Activated naive CD4-positive, alpha-beta T cell treated with anti-CD3 and anti-CD28 coated beads, Interleukin-2, amount 50 U/mL, for 72 hours (primary cell): ENCODE results near the gene RASGEF1C. TPM values are rescaled to one million over a fixed set of nuclear protein-coding genes. Genes with fewer than 3 reads are reported as not detected.

Source experiments
- ATAC-seq, 2 donors: fragments of 150-1000 bp; cut with Tn5 transposase; 2 replicates each; pipeline ENCODE4 v1.10.0; 2021; ENCODE audit warnings: mild to moderate bottlenecking in 2 of 2, moderate library complexity in 2 of 2
- DNase-seq, 2 donors: peaks; one replicate each; pipeline ENCODE4 v3.0.0; 2021 to 2022; ENCODE audit warnings: low spot score in 2 of 2
- H3K27ac Mint-ChIP-seq, 2 donors: one replicate each; pipeline ENCODE4 v1.8.0; 2022; ENCODE audit warnings: mild to moderate bottlenecking in 2 of 2, mixed read lengths in 2 of 2
- H3K36me3 Mint-ChIP-seq, 2 donors: one replicate each; pipeline ENCODE4 v1.8.0; 2022; ENCODE audit warnings: mixed read lengths in 2 of 2
- H3K9me3 Mint-ChIP-seq, 2 donors: one replicate each; pipeline ENCODE4 v1.8.0; 2022; ENCODE audit warnings: mixed read lengths in 2 of 2
- total RNA-seq, 2 donors: library from RNA; stranded (reverse); gene quantifications; one replicate each; pipeline ENCODE4 v1.2.3, GENCODE V29; 2022

Gene RASGEF1C
- total RNA-seq, 2 donors from 2014 or later = not detected

DNA sequence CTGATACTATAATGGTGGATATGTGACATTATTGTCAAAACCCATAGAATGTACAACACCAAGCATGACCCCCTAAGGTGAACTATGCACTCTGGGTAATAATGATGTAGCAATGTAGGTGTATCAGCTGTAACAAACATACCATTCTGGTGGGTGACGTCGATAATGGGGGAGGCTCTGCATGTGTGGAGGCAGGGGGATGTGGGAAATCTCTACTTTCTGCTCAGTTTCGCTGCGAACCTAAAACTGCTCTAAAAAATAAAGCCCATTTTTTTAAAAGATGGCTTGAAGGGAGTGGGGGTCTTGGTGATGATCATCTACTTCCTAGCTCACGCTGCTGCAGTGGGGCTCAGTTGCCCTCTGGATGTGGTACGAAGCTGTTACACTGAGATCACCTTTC, 51.1 kb downstream of the RASGEF1C start:
- DNase-seq (no peak), ATAC-seq (no peak)
- Mint-ChIP-seq H3K36me3 (no peaks in the 10 kb centered on the region), H3K9me3 (no peaks in the 10 kb centered on the region), H3K27ac (no peak overlapping the region)

DNA sequence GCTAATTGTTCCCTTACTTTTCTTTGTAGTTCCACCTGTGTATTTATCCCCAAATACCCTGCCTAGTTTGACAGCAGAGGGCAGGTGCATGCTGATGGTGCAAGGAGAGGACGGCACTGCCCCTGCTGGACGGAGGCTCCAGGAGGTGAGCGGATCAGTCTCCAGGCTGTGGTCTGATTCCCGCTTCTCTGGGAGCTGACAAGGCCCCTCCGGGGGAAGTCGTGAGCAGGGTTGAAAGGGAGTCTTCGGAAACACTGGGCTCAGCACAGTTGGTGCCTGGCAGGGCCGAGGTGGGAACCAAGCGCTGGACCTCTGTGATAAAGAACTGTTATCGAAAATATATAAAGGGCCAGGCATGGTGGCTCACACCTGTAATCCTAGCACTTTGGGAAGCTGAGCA, 52.9 kb downstream of the RASGEF1C start:
- Mint-ChIP-seq H3K27ac (no peak overlapping the region), H3K36me3 (no peaks in the 10 kb centered on the region), H3K9me3 (no peaks in the 10 kb centered on the region)
- DNase-seq = peak in 1 of 2 donors; percentile 28
- no peak for ATAC-seq

DNA sequence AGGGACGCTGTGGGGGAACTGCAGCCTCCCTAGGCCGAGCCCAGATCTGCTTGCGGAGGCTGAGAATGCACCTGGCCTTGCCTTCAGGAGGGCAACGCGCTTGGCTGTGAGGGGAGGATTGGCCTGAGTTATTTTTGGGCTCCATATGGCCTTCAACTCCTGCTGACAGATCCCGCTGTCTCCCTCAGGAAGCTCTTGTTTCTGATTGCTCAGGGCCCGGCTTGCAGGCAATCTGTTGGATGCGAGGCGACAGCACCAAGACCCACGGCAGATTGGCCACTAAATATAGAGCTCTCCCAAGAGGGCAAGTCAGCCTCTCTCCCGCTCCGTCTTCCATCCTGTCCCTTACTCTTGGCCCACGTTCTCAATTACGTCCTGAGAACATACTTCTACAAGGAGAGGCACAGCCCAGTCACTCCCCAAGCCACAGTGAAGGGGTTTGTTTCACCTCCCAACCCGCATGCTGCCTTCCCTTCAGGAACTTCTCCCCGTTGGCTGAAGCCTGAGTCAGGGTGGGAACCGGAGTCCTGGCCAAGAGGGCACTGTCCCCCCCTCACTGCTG, 53.6 kb downstream of the RASGEF1C start:
- DNase-seq (peak in 1 of 2 donors; percentile 38), ATAC-seq (no peak)
- H3K36me3 Mint-ChIP-seq = peaks cover 1% of the 10 kb centered on the region in 2 donors
- peaks cover under 1% of the 10 kb centered on the region in 2 donors for H3K9me3 Mint-ChIP-seq
- no peak overlapping the region for H3K27ac Mint-ChIP-seq

DNA sequence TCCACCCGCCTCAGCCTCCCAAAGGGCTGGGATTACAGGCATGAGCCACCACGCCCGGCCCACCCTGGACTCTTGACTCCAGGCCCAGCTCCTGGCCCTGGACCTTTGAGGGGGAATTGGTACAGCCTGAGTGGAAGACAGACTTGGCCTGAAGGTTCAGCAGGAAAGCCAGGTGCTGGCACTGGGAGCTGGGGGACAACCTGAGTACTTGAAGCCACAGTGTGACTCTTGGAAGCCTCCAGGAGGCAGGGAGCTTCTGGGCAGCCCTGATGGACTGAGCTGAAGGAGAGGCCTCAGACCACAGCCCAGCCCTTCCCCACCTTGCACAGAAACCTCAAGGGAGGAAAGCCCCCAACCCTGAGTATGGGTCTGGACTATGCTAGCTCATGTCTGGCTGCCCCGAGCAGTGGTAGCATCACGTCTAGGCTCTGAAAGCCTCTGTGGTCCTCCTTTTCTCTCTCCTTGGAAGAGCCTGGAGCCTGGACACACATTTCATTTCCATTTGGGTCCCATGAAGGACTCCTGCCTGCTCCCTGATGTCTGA, 54.1 kb downstream of the RASGEF1C start:
- peak in 1 of 2 donors; percentile 33 for DNase-seq
- ATAC-seq = no peak
- Mint-ChIP-seq H3K9me3 (peaks cover 6% of the 10 kb centered on the region in 2 donors), H3K36me3 (peaks cover 7% of the 10 kb centered on the region in 2 donors), H3K27ac (no peak overlapping the region)

DNA sequence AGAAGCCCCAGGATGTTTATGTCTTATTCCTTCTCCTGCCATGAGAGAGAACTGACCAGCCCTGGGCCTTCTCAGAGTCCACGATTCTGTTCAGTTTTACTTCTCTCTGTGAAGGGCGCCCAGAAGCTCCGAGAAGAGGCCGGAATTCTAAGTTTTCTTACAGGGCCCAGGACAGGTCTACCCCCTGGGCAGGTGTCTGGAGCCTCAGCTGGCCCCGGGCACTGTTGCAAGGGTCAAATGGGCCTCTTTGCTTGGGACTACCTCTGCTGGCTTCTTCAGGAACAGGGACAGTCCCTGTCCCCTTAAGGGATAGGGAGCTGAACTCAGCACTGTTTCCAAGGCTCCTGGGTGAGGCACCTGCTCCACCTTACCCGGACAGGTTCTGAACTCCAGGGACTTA, 55.0 kb downstream of the RASGEF1C start:
- no peak overlapping the region for H3K27ac Mint-ChIP-seq
- H3K9me3 Mint-ChIP-seq = peaks cover 9 to 10% of the 10 kb centered on the region in 2 donors
- H3K36me3 Mint-ChIP-seq = peaks cover 10 to 12% of the 10 kb centered on the region in 2 donors
- DNase-seq = no peak
- ATAC-seq = no peak

DNA sequence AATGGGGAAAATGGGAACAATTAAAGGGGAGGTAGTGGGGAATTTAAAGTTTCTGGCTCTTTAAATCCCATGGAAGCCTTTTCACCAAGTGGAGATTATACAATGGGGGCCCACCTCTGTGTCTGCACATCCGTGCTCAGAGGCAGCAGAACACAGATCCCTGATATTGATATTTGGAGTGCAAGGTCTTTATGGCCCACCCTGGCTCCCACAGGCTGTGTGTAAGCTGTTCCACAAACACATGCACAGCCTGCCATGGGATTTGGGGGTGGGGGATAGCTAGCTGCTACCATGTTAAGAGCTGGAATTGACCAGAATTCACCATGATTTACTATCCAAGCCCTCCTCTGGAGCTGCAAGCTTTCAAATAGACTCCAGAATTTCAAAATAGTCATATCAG, 55.9 kb downstream of the RASGEF1C start:
- DNase-seq = no peak
- peaks cover 9 to 10% of the 10 kb centered on the region in 2 donors for H3K9me3 Mint-ChIP-seq
- H3K36me3 Mint-ChIP-seq = peaks cover 10 to 12% of the 10 kb centered on the region in 2 donors
- no peak for ATAC-seq
- H3K27ac Mint-ChIP-seq = no peak overlapping the region

DNA sequence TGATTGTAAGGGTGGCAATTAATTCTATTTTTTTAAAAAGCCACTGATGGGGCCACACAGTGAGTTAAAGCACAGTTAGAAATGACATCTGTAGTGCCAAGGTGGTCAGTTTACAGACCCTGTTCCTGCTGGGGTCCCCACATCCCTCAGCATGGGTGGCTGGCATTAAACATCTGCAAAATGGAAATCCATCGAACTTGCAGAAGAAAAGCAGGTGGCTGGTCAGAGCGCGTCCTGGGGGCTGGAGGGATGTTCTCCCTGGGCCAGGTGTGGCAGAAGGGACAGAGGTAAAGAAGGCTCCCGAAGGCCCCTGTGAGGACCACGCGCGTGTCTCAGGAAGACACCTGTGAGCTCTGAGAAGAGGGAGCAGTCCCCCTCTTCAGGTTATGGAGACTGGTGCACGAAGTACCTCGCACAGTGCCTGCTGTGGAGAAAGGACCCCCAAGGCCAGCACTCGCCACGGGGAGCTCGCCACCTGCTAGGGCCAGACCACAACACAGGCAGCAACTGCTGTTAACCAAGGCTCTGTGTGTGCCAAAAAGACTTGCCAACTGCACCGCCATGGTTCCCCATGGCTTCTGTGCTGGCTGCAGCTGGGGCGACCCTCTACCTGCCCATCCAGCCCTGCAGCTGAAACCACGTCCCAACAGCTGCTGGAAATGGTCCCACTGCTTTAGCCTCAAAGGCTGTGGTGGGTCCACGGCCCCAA, 65.2 kb downstream of the RASGEF1C start:
- DNase-seq (no peak), ATAC-seq (no peak)
- H3K36me3 Mint-ChIP-seq = peaks cover 8 to 13% of the 10 kb centered on the region in 2 donors
- peaks cover 9 to 12% of the 10 kb centered on the region in 2 donors for H3K9me3 Mint-ChIP-seq
- no peak overlapping the region for H3K27ac Mint-ChIP-seq

DNA sequence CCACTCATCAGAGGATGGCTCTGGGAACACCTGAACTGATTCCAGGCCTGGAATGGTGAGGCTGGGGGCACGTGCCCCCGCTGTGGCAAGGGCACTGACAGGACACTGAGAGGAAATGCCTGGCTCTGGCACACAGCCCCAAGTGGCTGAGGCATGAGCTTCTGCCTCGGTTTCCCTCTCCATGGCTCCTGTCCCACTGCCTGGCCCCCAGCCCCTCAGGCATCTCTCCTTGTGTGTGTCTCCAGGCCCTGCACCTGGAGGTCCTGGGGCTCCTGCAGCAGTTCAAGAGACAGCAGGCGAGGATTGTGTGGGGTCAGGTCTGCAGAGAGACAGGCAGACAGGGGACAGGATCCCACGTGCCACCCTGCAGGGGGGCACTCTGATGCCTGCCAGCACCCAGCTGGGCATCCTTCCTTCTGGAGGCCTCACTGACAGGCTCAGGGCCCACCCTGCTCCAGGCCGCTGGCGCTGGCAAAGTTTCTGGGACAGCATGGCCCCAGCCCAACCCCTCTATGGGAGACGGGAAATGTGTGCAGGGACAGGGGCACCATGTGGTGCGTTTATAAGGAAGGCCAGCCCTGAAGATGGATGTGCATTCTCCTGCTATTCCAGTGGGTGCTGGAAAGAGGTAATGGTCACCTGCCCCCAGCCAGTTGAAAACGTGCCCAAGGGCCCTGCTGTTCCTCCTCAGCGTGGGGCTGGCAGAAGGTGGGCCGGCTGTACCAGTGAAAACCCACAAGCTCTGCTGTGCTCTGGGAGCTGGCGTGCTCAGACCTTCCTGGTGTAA, 66.0 kb downstream of the RASGEF1C start:
- DNase-seq = no peak
- H3K9me3 Mint-ChIP-seq = peaks cover 9 to 12% of the 10 kb centered on the region in 2 donors

DNA sequence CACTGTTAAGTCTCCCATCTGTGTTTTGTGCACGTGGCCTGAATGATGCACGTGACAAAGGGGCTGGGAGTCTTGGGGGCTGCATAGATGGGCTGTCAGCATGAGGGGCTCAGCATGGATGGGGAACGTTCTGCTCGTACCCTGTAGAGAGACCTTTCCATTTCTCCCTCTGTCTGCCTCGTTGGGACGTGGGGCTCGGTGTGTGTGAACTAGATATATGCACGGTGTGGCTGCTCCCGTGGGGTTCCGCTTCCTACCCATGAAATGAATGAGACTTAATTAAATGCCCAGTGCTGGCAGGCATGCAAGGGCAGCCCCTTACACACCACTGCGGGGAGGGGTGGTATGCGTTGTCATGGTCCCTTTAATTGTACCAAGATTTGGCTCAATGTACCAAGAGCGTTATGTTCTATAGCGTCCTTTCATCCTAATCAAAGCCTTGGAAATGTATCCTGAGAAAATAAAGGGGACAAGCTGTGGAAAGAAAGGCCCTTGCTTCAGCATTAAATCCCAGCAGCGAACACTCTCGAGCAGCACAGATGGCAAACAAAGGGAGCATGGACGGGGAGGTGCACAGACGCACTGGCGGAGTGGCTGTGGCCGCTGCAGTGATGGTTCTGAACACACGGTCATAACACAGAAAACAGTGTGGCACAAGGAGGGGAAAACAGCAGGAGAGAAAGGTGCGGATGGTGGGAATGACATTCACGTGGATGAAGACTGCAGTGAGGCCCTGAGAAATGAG, 66.8 kb downstream of the RASGEF1C start:
- Mint-ChIP-seq H3K9me3 (peaks cover 7% of the 10 kb centered on the region in 2 donors), H3K27ac (no peak overlapping the region), H3K36me3 (peaks cover 8 to 9% of the 10 kb centered on the region in 2 donors)
- ATAC-seq = no peak
- DNase-seq = no peak

More for the DNA sequence above, 66.0 kb downstream of the RASGEF1C start:
- ATAC-seq = no peak
- H3K36me3 Mint-ChIP-seq = peaks cover 8 to 13% of the 10 kb centered on the region in 2 donors
- H3K27ac Mint-ChIP-seq = no peak overlapping the region

DNA sequence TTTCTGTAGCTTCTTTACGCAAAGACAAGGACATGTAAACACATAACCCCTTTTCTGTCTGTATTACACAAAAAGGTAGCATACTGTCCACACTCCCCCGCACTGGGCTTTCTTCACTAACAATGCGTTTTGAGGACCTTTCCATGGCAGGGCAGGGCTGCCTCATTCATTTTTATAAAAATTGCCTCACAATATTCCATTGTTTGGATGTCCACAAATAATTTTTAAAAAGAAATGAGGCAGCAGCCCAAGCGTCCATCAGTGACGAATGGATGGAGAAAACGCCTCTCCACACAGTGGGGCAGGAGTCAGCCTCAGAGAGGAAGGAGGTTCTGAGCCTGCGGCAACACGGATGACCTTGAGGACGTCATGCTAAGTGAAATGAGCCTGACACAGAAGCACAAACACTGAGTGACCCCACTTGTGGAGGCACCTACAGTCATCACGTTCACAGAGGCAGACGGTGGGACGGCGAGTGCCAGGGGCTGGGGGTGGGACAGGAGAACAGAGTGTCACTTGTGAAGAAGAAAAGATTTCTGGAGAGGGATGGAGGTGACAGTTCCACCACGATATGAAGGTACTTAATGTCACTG, 67.8 kb downstream of the RASGEF1C start:
- peak overlapping the region in 1 of 2 donors; percentile 61 for H3K27ac Mint-ChIP-seq
- H3K36me3 Mint-ChIP-seq = peaks cover 2 to 3% of the 10 kb centered on the region in 2 donors
- DNase-seq (no peak), ATAC-seq (no peak)
- H3K9me3 Mint-ChIP-seq = peaks cover 0 to under 1% of the 10 kb centered on the region in 2 donors

DNA sequence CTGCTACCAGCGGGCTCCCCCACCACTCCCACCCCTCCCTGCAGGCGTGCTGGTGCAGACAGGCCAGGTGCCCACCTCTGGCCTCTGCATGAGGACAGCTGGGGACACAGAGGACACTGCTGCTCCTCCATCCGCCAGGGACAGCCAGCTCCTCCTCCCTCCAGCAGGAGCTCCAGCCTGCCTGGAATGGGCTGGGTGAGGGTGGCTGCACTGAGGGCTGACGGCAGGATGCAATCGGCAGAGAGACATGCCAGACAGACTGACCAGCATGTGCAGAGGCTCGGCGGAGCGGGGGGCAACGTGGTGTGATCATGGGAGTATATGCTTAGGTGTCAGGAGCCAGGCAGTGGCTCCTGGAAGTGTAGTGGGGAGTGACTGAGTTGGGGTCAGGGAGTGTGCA, 68.4 kb downstream of the RASGEF1C start:
- Mint-ChIP-seq H3K36me3 (no peaks in the 10 kb centered on the region), H3K27ac (no peak overlapping the region), H3K9me3 (no peaks in the 10 kb centered on the region)
- DNase-seq = no peak
- no peak for ATAC-seq

DNA sequence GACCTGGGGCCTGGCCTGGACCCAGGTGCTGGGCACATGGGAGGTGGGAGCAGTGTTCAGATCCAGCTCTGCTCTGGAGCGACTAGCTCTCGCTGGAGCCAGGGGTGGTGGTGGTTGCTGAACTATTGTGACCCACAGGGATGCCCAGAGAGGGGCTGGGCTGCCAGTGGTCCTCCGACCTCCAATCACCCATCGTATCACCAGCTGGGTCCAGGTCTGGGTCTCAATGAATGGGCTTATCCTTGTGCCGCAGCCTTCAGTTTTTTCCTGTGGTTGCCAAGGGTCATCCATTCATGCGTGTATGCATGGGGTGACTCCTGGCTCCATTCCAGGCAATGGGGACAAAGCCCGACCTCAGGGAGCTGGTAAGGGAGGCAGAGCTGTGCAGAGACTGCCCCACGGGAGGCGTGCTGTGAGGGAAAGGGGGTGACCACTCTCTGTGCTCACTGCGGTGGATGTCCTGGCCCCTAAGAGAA, 68.9 kb downstream of the RASGEF1C start:
- ATAC-seq = no peak
- Mint-ChIP-seq H3K9me3 (no peaks in the 10 kb centered on the region), H3K36me3 (no peaks in the 10 kb centered on the region), H3K27ac (no peak overlapping the region)
- DNase-seq = no peak

DNA sequence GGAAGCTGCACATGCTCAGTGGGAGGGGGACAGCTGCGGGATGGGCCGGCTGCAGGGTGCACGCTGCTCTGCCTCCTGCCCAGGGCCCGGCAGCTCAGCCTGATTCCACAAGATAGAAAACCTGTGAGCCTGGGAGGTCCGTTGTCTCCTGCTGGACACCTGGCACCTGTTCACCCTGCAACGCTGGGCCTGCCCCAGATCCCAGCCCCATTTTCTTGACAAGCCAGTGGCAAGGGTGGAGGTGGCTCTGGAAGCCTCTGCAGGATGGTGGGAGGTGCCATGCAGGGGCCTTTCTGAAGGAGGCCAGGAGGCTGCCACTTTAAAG, 69.3 kb downstream of the RASGEF1C start:
- ATAC-seq = no peak

DNA sequence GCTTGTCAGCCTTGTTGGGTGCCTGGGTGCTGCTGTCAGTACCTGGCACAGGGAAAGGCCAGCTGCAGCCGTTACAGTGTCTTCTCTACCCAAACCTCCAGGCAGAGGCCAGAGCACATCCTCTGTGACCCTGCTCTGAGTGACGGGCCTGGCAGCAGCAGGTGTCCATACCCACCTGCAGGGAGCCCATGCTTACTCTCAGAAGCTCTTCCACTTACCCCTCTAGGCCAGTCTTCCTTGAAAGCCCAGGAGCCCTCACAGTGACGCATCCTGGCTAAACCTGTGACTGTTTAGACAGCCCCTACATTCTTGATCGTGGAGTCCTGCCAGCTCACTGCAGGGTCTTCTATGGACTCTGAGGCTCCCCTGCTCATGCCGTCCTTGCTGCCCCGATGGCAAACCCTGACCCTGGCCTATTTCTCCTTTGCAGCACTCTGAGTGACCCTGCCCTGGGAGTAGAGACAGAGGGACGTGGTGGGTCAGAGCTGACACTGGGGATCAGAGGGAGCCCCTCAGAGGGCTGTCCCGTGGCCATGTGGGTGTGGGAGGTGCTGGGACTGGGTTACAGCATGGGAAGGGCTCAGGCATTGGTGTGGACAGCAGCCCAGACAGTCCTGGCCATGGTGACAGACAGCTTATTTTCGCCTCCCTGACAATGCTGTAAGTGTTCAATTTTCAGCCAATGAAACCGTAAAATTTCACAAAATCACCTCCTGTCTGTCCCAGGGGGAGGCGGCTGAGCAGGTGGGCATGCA, 69.9 kb downstream of the RASGEF1C start:
- Mint-ChIP-seq H3K27ac (no peak overlapping the region), H3K9me3 (no peaks in the 10 kb centered on the region), H3K36me3 (no peaks in the 10 kb centered on the region)
- ATAC-seq (no peak), DNase-seq (no peak)

More for the DNA sequence above, 69.3 kb downstream of the RASGEF1C start:
- H3K27ac Mint-ChIP-seq = no peak overlapping the region
- no peaks in the 10 kb centered on the region for H3K9me3 Mint-ChIP-seq
- no peaks in the 10 kb centered on the region for H3K36me3 Mint-ChIP-seq
- no peak for DNase-seq

DNA sequence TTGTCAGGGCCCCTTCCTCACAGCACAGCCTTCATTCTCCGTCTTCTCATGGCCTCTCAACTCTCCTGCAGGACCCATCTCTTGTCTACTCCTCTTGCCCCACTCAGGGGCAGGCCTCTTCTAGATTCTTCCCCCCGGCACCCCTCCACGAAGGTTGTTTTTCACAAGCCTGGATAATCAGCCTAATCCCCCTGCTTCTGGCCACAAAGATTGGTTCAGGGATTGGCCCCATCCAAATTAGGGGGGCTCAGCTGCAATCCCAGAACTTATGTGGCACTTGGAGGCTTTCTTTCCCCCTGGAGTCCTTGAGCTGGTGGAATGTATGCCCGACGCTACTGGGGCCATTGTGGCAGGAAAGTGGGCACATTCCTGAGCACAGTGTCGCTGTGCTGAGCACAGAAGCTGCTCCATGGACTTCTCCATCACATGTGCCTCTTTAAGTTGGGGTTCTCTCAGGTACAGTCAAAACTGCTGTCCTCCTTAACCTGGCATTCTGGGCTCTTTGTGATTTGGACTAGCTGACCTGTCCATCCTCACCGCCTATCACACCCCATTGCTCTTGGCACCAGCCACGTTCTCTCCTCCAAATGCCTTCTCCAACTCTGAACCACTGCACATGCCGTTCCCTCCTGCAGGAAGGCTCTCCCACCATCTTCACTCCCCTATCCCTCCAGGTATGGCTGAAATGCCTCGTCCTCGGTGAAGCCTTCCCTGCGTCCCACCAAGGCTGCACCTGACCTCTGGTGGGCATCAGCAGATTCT, 70.6 kb downstream of the RASGEF1C start:
- no peaks in the 10 kb centered on the region for H3K36me3 Mint-ChIP-seq
- ATAC-seq (no peak), DNase-seq (no peak)
- H3K9me3 Mint-ChIP-seq = no peaks in the 10 kb centered on the region
- H3K27ac Mint-ChIP-seq = no peak overlapping the region
